Loucy (cell line): ENCODE results near the gene CRYZL1.

Experiments
- CTCF ChIP-seq: fragments of 200-600 bp; sonication (generic); conservative IDR thresholded peaks from 2 replicates; pipeline ENCODE4 v1.5.1; 2014; ENCODE audit warnings: mild to moderate bottlenecking, antibody characterized with exemption, low read length
- EZH2phosphoT487 ChIP-seq: fragments of 200-600 bp; IDR thresholded peaks from 2 replicates; pipeline ENCODE4 v1.6.1; 2018; ENCODE audit warnings: antibody characterized with exemption, mild to moderate bottlenecking, moderate library complexity, borderline replicate concordance

- TF ChIP-seq CTCF: no peak
- no peak for TF ChIP-seq EZH2phosphoT487
These were observed 35.9 kb upstream of the CRYZL1 start for GRCh38 chr21:33677450-33677849.
